NCI-H1417 treated with DMSO at 0.1 percent for 48 hours (cell line): ENCODE results near the gene ZNF688.
A peak's percentile ranks its signal among the peaks of the same experiment; 100 is the strongest.
"Not testable (repeated sequence)": the region's sequence is repeated elsewhere in the genome, so short reads cannot be mapped to it uniquely, and the experiment has no call there.

Source experiments
- DNase-seq: peaks from one replicate; lab custom pipeline; 2025; lab: John Stamatoyannopoulos, UW

ZNF688 gene

GRCh38 chr16:30571445-30572322 lies at the start of gene ZNF688:
ZNF688 (minus strand) TSS chr16:30571714; CDS start chr16:30571629, 85 bp downstream.
- peak; percentile 92 for DNase-seq

GRCh38 chr16:30620169-30620568 lies 48.7 kb upstream of the ZNF688 start:
- DNase-seq, result no peak

GRCh38 chr16:30619638-30620037 lies 48.1 kb upstream of the ZNF688 start:
- no peak for DNase-seq

- no peak for DNase-seq
Measured at GRCh38 chr16:30619202-30619601, 47.7 kb upstream of the ZNF688 start.

- no peak for DNase-seq
Measured at GRCh38 chr16:30615358-30616091, 44.0 kb upstream of the ZNF688 start.

GRCh38 chr16:30609926-30610839 lies 38.7 kb upstream of the ZNF688 start, which contains the start of gene ZNF689:
ZNF689 (minus strand) TSS chr16:30610389; CDS start chr16:30610041, 348 bp downstream.
- peak; percentile 93 for DNase-seq

- no peak for DNase-seq
Measured at GRCh38 chr16:30609002-30609925, 37.8 kb upstream of the ZNF688 start.

GRCh38 chr16:30606004-30606403 lies 34.5 kb upstream of the ZNF688 start:
- no peak for DNase-seq

GRCh38 chr16:30605158-30605557 lies 33.6 kb upstream of the ZNF688 start:
- DNase-seq, result no peak

- DNase-seq, result no peak
Measured at GRCh38 chr16:30604316-30604947, 32.9 kb upstream of the ZNF688 start.

GRCh38 chr16:30603945-30604315 lies 32.4 kb upstream of the ZNF688 start:
- no peak for DNase-seq

GRCh38 chr16:30602616-30603277 lies 31.2 kb upstream of the ZNF688 start:
- DNase-seq, result no peak

- DNase-seq, result no peak
Measured at GRCh38 chr16:30601966-30602365, 30.5 kb upstream of the ZNF688 start.

- DNase-seq, result no peak
Measured at GRCh38 chr16:30600929-30601328, 29.4 kb upstream of the ZNF688 start.

- no peak for DNase-seq
Measured at GRCh38 chr16:30600215-30600614, 28.7 kb upstream of the ZNF688 start.

- DNase-seq, result no peak
Measured at GRCh38 chr16:30592871-30593270, 21.4 kb upstream of the ZNF688 start.

- DNase-seq, result not testable (repeated sequence)
Measured at GRCh38 chr16:30590869-30591268, 19.4 kb upstream of the ZNF688 start.

GRCh38 chr16:30589582-30589981 lies 18.1 kb upstream of the ZNF688 start:
- not testable (repeated sequence) for DNase-seq

- no peak for DNase-seq
Measured at GRCh38 chr16:30588651-30589050, 17.1 kb upstream of the ZNF688 start.
